ENCODE data around the gene FHOD3. TPM values are rescaled to one million over a fixed set of nuclear protein-coding genes. Genes with fewer than 3 reads are reported as not detected.

The FHOD3 gene
- total and polyA plus RNA-seq, 2 experiments from 2014 or later = 2.7 to 8.7 TPM

- TF ChIP-seq, protein P1, sequence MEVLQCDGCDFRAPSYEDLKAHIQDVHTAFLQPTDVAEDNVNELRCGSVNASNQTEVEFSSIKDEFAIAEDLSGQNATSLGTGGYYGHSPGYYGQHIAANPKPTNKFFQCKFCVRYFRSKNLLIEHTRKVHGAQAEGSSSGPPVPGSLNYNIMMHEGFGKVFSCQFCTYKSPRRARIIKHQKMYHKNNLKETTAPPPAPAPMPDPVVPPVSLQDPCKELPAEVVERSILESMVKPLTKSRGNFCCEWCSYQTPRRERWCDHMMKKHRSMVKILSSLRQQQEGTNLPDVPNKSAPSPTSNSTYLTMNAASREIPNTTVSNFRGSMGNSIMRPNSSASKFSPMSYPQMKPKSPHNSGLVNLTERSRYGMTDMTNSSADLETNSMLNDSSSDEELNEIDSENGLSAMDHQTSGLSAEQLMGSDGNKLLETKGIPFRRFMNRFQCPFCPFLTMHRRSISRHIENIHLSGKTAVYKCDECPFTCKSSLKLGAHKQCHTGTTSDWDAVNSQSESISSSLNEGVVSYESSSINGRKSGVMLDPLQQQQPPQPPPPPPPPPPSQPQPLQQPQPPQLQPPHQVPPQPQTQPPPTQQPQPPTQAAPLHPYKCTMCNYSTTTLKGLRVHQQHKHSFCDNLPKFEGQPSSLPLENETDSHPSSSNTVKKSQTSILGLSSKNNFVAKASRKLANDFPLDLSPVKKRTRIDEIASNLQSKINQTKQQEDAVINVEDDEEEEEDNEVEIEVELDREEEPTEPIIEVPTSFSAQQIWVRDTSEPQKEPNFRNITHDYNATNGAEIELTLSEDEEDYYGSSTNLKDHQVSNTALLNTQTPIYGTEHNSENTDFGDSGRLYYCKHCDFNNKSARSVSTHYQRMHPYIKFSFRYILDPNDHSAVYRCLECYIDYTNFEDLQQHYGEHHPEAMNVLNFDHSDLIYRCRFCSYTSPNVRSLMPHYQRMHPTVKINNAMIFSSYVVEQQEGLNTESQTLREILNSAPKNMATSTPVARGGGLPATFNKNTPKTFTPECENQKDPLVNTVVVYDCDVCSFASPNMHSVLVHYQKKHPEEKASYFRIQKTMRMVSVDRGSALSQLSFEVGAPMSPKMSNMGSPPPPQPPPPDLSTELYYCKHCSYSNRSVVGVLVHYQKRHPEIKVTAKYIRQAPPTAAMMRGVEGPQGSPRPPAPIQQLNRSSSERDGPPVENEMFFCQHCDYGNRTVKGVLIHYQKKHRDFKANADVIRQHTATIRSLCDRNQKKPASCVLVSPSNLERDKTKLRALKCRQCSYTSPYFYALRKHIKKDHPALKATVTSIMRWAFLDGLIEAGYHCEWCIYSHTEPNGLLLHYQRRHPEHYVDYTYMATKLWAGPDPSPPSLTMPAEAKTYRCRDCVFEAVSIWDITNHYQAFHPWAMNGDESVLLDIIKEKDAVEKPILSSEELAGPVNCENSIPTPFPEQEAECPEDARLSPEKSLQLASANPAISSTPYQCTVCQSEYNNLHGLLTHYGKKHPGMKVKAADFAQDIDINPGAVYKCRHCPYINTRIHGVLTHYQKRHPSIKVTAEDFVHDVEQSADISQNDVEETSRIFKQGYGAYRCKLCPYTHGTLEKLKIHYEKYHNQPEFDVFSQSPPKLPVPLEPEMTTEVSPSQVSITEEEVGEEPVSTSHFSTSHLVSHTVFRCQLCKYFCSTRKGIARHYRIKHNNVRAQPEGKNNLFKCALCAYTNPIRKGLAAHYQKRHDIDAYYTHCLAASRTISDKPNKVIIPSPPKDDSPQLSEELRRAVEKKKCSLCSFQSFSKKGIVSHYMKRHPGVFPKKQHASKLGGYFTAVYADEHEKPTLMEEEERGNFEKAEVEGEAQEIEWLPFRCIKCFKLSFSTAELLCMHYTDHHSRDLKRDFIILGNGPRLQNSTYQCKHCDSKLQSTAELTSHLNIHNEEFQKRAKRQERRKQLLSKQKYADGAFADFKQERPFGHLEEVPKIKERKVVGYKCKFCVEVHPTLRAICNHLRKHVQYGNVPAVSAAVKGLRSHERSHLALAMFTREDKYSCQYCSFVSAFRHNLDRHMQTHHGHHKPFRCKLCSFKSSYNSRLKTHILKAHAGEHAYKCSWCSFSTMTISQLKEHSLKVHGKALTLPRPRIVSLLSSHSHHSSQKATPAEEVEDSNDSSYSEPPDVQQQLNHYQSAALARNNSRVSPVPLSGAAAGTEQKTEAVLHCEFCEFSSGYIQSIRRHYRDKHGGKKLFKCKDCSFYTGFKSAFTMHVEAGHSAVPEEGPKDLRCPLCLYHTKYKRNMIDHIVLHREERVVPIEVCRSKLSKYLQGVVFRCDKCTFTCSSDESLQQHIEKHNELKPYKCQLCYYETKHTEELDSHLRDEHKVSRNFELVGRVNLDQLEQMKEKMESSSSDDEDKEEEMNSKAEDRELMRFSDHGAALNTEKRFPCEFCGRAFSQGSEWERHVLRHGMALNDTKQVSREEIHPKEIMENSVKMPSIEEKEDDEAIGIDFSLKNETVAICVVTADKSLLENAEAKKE (CRISPR knock-in tag; IDR thresholded peaks at IDR 0.05) = no peak
- TF ChIP-seq EZH2 (IDR thresholded peaks at IDR 0.05; ENCODE audit: low read depth, unreplicated experiment) = no peak
- TF ChIP-seq, protein P2, sequence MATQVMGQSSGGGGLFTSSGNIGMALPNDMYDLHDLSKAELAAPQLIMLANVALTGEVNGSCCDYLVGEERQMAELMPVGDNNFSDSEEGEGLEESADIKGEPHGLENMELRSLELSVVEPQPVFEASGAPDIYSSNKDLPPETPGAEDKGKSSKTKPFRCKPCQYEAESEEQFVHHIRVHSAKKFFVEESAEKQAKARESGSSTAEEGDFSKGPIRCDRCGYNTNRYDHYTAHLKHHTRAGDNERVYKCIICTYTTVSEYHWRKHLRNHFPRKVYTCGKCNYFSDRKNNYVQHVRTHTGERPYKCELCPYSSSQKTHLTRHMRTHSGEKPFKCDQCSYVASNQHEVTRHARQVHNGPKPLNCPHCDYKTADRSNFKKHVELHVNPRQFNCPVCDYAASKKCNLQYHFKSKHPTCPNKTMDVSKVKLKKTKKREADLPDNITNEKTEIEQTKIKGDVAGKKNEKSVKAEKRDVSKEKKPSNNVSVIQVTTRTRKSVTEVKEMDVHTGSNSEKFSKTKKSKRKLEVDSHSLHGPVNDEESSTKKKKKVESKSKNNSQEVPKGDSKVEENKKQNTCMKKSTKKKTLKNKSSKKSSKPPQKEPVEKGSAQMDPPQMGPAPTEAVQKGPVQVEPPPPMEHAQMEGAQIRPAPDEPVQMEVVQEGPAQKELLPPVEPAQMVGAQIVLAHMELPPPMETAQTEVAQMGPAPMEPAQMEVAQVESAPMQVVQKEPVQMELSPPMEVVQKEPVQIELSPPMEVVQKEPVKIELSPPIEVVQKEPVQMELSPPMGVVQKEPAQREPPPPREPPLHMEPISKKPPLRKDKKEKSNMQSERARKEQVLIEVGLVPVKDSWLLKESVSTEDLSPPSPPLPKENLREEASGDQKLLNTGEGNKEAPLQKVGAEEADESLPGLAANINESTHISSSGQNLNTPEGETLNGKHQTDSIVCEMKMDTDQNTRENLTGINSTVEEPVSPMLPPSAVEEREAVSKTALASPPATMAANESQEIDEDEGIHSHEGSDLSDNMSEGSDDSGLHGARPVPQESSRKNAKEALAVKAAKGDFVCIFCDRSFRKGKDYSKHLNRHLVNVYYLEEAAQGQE (IDR thresholded peaks at IDR 0.05; ENCODE audit: unreplicated experiment) = no peak
- no peak for TF ChIP-seq JUNB (IDR thresholded peaks at IDR 0.05; ENCODE audit: unreplicated experiment)
These were observed 98.7 kb downstream of the FHOD3 start (continued) for GRCh38 chr18:36396190-36396589.

- H3K36me3 Mint-ChIP-seq (ENCODE audit: low read depth) = peaks cover 22% of the 10 kb centered on the region; the same call in 2 of the 3 replicates
- no peak for TF ChIP-seq ETS1 (IDR thresholded peaks at IDR 0.05)
- TF ChIP-seq ZNF331 (CRISPR knock-in tag; IDR thresholded peaks at IDR 0.05; ENCODE audit: low read depth) = no peak
- TF ChIP-seq, protein P2 (IDR thresholded peaks at IDR 0.05; ENCODE audit: unreplicated experiment) = no peak
- TF ChIP-seq POLR2AphosphoS5 (IDR thresholded peaks at IDR 0.05; ENCODE audit: low read depth) = no peak
- no peak for TF ChIP-seq JUNB (IDR thresholded peaks at IDR 0.05; ENCODE audit: unreplicated experiment)
- no peak for TF ChIP-seq STAT1 (IDR thresholded peaks at IDR 0.05; ENCODE audit: unreplicated experiment)
- no peak for TF ChIP-seq ZNF114 (CRISPR knock-in tag; IDR thresholded peaks at IDR 0.05)
- TF ChIP-seq EZH2phosphoT487 (IDR thresholded peaks at IDR 0.05; ENCODE audit: unreplicated experiment) = no peak
- no peak for TF ChIP-seq CREB1 (CRISPR knock-in tag; IDR thresholded peaks at IDR 0.05; ENCODE audit: low read depth)
These were observed 99.5 kb downstream of the FHOD3 start for GRCh38 chr18:36397033-36397432.

More at GRCh38 chr18:36397033-36397432, 99.5 kb downstream of the FHOD3 start:
- Histone ChIP-seq H3F3A (replicated peaks; ENCODE audit: low read depth) (no peaks in the 10 kb centered on the region), H3K4me3 (no peak overlapping the region), H3K36me3 (ENCODE audit: insufficient read depth) (peaks cover 4% of the 10 kb centered on the region; the same call in 1 of the 2 replicates), H3K27ac (ENCODE audit: low read depth) (no peak overlapping the region), H4K20me1 (replicated peaks; ENCODE audit: insufficient read depth) (no peaks in the 10 kb centered on the region), H3K27me3 (ENCODE audit: insufficient read depth) (no peaks in the 10 kb centered on the region), H2AFZ (no peak overlapping the region), H3K4me1 (ENCODE audit: insufficient read depth) (no peaks in the 10 kb centered on the region), H3K9me2 (ENCODE audit: insufficient read depth) (peaks cover 7% of the 10 kb centered on the region; the same call in 1 of the 2 replicates), H3K4me2 (no peak overlapping the region), H3K79me2 (replicated peaks; ENCODE audit: insufficient read depth) (no peaks in the 10 kb centered on the region)
- Mint-ChIP-seq H3K27ac (no peak overlapping the region), H3K4me1 (no peaks in the 10 kb centered on the region), H3K4me3 (no peak overlapping the region), H3K9me3 (peaks cover 29% of the 10 kb centered on the region; the same call in 2 of the 3 replicates), H3K27me3 (ENCODE audit: insufficient read depth, low read depth, poor library complexity) (no peaks in the 10 kb centered on the region)
- DNase-seq (ENCODE audit: low spot score) (no peak), ATAC-seq (no peak)
